HG02588 (cell line): Measurements from ENCODE around the gene CPTP.

ENCODE experiments used
- ATAC-seq: cut with Tn5 transposase; IDR thresholded peaks from one replicate; pipeline ENCODE4 v1.9.1; 2021; ENCODE audit warnings: mild to moderate bottlenecking, moderate library complexity; ENCODE audit not compliant: unreplicated experiment

The CPTP gene

DNA sequence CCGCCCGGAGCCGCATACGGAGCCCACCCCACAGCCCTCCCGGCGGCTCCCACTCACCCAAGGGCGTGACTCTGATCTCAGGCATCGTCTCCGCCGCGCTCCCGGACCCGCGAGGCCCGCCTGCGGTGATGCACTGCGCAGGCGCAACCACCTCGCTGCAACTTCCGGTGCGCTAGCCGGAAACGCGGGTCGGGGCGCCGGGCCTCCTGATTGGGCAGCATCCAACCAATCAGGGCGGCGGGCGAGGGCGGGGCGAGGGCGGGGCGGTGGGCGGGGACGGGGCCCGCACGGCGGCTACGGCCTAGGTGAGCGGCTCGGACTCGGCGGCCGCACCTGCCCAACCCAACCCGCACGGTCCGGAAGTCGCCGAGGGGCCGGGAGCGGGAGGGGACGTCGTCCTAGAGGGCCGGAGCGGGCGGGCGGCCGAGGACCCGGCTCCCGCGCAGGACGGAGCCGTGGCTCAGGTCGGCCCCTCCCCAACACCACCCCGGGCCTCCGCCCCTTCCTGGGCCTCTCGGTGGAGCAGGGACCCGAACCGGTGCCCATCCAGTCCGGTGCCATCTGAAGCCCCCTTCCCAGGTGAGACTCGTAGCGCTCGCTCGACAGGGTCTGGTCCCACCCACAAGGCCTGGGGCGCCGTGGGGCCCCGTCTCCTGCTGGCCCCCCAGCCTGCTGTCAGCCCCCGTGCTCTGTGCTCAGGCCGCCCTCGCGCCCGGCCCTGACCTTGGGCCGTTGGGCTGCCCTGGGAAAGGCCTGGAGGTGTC, at the start of gene CPTP, which contains the start of gene INTS11:
Gene CPTP, plus strand, starts transcription at position 279 of the 764 bp plus-strand sequence. CDS start 2,109 bp downstream, outside the sequence.
Gene INTS11, minus strand, starts transcription at position 137 of the 764 bp plus-strand sequence. Its CDS starts 52 bp downstream, at position 85.
- peak; percentile 63 for ATAC-seq

DNA sequence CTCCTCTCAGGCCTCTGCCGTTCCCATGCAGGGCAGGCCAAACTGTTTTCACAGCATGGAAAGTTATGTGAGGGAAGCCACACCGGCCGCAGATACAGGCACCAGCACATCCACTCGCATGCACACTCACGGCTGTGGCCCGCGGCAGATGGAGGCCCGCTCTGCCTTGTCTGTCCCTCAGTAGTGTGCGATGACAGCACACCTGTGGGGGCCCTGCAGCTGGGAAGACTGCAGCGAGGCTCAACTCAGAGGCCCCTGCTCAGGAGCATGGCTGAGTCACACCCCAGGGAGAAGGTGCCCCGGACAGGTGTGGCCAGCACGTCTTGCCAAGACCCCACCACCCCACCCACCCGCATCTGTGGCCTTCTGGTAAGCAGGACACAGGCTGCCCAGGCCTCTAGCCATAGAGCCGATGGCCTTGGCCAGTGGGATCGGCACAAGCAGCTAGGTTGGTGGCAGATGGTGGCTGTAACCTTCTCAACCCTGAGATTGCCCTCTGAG, 49.6 kb upstream of the CPTP start:
- no peak for ATAC-seq

DNA sequence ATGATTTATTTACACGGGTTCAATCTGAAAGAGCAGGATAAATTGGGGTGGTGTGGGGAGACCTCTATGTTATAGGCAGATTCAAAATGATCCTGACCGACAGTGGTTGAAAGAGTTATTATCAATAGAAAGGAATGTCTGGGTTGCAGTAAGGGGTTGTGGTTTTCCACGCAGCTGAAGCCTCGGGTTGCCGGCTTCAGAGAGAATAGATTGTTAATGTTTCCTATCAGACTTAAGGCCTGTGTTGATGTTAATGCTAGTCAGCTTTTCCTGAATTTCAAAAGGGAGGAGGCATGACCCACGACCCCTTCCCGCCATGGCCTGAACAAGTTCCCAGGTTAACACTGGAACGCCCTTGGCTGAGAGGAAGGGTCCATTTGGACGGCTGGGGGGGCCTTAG, 48.8 kb upstream of the CPTP start:
- ATAC-seq: no peak

DNA sequence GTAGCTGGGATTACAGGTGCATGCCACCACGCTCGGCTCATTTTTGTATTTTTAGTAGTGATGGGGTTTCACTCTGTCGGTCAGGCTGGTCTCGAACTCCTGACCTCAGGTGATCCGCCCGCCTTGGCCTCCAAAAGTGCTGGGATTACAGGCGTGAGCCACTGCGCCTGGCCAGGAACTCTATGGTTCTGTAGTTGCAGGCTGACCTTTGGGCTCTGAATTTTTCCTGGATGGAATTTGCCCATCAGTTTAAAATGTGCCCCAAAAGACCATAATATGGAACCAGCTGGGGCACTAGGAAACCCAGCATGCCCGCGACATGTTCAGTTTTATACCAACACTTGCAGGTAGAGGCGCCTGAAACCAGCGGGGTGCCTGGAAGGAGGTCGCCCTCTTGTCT, 46.0 kb upstream of the CPTP start:
- no peak for ATAC-seq

DNA sequence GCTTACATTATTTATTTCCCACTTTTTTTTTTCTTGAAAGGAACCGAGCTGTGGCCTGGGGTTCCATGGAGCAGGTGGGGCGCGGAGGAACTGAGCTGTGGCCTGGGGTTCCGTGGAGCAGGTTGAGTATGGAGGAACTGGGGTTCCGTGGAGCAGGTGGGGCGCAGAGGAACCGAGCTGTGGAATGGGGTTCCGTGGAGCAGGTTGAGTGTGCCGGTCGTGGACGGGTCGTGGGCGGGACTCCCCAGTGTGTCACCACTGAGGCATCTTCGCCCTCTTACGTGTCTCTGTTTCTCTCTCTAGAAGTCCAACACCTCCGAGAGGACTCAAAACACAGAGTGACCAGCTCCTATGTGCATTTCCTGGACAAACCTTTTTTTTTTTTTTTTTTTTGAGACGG, 45.6 kb upstream of the CPTP start:
- no peak for ATAC-seq

DNA sequence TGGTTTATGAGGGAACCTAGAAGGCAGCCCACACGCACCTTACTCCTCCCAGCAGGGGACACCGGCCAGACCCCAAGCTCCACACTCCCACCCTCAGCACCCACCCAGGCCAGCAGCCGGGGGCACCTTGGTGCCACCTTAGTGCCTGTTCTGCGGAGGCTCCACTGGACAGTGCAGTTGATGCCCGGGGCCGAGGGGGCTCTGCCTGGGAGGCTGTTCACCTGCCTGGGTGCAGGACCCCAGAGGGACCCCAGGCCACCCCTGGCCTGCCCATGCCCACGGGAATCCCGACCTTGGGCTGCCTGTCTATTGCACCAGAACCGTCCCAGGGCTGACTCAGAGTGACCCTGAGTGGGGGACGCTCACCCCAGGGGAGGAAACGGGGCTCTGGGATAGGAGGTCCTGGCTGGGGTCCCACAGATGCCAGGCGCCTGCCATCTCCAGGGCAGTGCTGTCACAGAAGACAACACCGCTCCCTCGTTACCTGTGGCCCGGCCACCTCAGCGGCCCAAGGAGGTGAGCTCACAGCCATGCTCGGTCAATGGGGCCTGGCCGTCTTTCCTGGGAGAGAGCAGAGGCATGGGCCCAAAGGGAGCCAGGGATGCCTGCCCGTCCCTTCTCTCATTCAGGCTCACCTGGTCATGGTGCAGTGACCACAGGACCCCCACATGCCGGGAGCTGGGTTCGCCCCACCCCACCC, 43.7 kb upstream of the CPTP start:
- no peak for ATAC-seq

DNA sequence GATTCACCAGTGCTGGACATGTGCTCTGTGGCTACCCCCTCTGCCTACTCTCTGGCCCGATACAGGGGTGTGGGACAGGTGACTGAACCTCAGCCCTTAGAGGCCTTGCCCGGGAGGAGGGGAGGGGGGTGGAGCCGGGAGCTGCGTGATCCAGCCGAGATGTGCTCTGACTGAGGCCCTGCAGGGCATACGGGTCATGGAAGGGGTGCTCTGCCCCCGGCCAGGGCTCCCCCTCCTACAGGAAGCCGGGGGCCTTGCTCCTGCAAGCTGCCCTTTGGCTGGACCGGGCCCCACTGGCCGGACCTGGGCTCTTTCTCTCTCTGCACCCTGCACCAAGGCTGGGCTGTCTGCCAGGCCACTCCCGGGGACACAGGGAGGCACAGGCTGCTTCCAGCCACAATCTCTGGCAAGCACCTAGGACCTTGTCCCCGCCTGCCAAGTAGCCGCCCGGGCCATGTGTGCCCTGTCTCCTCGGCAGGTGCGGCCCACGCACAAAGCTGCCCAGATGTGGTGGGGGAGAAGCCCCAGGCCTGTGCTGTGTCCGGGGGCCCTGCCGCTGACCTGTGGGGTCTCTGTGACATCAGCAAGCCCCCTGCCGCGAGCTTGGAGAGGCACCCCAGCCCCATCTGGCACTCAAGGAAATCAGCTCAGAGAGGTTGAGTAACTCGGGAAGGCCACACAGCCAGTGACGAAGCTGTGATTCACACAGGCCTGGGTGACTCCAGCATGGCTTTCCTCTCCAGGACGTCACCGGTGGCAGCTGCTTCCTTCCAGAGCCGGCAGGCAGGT, 42.9 kb upstream of the CPTP start:
- ATAC-seq: no peak

DNA sequence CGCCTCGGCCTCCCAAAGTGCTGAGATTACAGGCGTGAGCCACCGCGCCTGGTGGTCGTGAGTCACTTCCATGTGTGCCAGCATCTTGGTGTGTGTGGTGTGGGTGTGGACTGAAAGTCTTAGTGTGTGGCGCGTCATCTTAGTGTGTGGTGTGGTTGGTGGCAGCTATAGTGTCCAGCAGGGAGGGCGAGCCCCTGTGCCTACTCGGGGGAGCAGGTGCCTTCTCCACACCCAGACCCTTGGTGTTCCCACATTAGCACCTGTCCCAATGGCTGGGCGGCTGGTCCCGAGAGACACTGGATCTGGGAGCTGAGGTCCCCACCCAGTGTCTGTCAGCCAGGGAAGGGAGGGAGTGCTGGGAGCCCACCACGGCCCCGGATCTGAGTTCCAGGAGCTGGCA, 41.6 kb upstream of the CPTP start:
- ATAC-seq: no peak

DNA sequence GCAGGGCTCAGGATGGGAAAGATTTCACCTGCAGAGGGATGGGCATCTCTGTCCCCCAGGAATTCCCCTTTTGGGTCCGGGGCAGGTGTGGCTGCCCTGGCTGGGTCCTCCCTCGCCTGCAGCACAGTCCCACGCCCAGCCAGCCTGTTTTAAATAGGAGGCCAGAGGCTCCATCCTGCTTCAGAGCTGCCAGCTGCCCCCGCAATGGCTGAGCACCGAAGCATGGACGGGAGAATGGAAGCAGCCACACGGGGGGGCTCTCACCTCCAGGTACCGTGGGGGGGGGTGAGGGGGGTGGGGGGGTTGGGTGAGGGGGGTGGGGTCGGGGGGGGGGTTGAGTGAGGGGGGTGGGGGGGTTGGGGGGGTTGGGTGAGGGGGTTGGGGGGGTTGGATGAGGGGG, 40.8 kb upstream of the CPTP start:
- ATAC-seq: no peak

DNA sequence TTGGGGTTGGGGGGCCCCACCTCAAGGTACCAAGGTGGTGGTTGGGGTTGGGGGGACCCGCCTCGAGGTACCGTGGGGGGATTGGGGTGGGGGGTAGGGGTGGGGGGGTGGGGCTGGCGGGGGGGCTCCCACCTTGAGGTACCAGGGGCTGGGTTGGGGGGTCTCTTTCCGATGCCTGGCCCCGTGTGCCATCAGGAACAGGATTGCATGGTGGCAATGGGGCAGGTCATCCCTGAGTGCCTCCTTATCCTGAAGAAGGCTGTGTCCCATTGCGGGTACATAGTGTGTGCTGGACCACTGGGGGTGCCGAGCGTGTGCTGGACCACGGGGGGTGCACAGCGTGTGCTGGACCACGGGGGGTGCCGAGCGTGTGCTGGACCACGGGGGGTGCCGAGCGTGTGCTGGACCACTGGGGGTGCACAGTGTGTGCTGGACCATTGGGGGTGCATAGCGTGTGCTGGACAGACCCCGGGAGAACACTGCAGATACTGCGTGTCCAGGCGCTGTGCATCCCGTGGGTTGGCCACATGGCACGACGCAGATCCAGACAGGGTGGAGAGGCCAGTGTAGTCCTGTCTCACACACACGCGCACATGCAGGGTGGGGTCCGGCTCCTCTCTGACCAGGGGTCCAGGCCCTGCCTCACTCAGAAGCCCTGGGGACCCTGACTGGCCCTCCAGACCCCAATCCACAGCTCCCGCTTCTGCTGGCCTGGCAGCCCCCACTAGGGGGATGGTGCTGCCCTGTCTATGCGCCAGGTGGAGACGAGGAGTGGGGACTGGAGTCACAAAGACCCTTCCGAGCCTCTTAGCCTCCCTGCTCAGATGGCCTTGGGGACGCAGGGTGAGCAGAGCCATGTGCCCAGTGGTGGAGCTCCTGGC, 40.1 kb upstream of the CPTP start:
- ATAC-seq: no peak

DNA sequence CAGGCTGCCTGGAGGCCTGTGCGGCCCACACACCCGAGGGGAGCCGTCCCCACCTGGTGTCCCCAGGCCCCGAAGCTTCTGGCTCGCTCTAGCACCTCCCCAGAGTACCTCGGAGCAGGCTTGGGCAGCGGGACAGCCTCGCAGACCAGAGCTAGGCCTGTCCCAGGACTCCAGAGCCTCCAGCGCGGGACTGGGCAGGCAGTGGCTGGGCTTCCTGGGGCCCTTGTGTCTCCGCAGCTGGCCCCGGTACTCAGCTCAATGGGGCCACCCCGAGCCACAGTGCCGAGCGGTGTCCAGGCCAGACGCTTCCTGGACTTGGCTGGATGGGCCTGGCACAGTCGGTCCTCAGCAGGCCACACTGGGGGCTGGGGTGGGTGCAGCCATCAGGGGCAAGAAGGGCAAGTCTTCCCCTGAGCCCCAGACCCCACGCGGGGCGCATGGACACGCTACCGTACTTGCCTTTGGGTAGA, 39.5 kb upstream of the CPTP start:
- ATAC-seq: no peak

DNA sequence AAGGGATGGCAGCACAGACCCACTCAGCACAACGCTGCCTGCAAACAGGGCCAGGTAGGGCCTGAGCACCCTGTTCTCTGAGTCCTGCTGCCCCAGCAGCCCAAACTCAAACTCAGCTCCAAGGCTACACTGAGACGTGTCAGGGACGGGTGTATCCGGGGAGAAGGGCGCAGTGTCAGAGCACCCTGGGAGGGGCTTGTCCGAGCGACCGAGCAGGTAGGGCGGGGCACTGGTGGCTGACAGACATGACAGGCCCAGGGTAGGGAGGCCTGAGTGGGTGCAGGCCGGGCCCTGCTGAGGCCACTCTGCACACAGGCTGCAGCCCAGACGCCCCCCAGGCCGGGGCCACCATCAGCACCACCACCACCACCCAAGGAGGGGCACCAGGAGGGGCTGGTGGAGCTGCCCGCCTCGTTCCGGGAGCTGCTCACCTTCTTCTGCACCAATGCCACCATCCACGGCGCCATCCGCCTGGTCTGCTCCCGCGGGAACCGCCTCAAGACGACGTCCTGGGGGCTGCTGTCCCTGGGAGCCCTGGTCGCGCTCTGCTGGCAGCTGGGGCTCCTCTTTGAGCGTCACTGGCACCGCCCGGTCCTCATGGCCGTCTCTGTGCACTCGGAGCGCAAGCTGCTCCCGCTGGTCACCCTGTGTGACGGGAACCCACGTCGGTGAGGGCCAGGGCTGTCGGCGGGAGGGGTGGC, 38.8 kb upstream of the CPTP start:
- ATAC-seq: no peak

DNA sequence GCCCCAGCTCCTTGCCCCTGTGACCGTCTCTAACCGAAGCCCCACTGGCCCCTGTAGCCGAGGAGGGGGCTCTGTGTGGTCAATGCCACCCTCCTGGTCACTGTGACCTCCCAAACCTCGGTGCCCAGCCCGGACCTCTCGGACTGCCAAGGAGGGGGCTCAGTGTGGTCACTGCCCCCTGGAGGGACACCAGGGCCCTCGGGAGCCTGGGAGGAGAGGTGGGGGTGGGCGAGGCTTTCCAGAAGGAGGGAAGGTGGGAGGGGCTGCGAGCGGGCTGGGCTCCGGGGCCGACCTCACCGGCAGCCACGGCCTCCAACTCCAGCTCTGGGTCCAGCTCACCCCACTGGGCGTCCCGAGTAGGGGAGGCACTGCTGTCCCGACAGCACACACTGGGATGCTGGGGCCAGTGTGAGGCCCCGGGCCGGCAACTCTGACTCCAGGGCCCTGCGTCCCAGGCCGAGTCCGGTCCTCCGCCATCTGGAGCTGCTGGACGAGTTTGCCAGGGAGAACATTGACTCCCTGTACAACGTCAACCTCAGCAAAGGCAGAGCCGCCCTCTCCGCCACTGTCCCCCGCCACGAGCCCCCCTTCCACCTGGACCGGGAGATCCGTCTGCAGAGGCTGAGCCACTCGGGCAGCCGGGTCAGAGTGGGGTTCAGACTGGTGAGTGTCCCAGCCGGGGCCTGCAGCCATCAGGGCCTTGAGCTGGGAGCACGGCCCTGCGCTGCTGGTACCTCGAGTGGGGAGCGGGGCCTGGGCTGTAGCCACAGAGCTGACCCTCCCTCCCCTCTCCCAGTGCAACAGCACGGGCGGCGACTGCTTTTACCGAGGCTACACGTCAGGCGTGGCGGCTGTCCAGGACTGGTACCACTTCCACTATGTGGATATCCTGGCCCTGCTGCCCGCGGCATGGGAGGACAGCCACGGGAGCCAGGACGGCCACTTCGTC, 38.0 kb upstream of the CPTP start:
- ATAC-seq: no peak

DNA sequence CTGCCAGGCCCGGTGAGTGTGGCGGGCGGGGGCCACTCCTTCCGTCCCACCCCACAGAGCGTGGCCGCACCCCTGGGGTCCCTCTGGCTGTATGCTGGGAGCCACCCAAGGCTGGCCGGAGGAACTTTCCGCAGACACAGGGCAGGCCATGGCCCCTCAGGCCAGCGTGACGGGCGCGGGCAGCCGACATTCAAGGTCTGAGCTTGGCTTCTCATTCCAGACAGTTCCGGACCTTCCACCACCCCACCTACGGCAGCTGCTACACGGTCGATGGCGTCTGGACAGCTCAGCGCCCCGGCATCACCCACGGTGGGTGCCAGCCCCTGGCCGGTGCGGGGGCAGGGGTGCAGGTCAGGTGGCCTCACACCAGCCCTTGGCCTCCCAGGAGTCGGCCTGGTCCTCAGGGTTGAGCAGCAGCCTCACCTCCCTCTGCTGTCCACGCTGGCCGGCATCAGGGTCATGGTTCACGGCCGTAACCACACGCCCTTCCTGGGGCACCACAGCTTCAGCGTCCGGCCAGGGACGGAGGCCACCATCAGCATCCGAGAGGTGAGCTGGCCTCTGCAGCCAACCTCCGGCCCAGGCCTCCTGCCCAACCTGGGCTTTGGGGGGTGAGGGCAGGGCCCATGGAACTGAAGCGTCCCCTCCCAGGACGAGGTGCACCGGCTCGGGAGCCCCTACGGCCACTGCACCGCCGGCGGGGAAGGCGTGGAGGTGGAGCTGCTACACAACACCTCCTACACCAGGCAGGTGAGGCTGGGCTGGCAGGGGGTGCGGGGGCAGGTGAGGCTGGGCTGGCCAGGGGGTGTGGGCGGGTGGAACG, 37.1 kb upstream of the CPTP start:
- no peak for ATAC-seq

DNA sequence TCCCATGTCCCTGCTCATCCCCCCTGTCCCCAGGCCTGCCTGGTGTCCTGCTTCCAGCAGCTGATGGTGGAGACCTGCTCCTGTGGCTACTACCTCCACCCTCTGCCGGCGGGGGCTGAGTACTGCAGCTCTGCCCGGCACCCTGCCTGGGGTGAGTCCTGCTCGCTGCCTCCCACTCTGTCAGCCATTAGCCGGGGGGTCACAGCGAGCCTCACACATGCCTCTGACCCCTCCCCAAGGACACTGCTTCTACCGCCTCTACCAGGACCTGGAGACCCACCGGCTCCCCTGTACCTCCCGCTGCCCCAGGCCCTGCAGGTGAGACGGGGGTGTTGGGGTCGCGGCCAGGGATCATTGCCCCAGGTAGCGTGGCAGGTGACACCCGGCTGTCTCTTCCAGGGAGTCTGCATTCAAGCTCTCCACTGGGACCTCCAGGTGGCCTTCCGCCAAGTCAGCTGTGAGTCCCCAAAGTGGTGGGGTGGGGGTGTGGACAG, 34.3 kb upstream of the CPTP start:
- no peak for ATAC-seq

DNA sequence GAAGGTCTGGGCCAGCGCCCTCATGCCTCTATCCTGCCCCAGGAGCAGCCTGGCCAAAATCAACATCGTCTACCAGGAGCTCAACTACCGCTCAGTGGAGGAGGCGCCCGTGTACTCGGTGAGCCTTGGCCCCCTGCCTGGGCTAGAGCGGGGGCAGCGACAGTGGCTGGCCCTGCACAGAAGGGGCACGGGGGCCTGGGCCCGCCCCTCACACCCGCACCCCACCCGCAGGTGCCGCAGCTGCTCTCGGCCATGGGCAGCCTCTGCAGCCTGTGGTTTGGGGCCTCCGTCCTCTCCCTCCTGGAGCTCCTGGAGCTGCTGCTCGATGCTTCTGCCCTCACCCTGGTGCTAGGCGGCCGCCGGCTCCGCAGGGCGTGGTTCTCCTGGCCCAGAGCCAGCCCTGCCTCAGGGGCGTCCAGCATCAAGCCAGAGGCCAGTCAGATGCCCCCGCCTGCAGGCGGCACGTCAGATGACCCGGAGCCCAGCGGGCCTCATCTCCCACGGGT, 33.5 kb upstream of the CPTP start:
- no peak for ATAC-seq
